Measurements from ENCODE around the gene TRIM2. TPM values are rescaled to one million over a fixed set of nuclear protein-coding genes. Genes with fewer than 3 reads are reported as not detected.

The TRIM2 gene
- total and polyA plus RNA-seq, 11 donors: 5.5 to 30.5 (median 18.5) TPM

DNA sequence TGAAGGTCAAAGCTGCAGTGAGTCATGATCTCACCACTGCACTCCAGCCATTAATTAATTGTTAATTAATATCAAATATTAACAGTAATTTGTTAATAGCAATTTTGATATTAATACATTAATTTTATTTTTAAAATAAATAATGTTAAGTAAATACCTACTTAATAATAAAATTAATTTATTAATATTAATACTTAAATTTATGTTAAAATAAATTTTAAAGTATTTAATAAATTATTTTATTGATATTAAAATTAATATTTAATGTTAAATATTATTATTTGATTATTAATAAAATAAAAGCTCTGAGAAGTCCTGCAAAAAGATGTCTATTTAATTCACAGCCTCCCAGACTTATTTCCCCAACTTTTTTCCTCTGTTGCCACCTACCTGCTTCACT lies 25.1 kb upstream of the TRIM2 start:
- ATAC-seq (no peak), DNase-seq (no peak)
- intact Hi-C loops (cut with DNase I): no loop called here
- TF ChIP-seq, protein P1, sequence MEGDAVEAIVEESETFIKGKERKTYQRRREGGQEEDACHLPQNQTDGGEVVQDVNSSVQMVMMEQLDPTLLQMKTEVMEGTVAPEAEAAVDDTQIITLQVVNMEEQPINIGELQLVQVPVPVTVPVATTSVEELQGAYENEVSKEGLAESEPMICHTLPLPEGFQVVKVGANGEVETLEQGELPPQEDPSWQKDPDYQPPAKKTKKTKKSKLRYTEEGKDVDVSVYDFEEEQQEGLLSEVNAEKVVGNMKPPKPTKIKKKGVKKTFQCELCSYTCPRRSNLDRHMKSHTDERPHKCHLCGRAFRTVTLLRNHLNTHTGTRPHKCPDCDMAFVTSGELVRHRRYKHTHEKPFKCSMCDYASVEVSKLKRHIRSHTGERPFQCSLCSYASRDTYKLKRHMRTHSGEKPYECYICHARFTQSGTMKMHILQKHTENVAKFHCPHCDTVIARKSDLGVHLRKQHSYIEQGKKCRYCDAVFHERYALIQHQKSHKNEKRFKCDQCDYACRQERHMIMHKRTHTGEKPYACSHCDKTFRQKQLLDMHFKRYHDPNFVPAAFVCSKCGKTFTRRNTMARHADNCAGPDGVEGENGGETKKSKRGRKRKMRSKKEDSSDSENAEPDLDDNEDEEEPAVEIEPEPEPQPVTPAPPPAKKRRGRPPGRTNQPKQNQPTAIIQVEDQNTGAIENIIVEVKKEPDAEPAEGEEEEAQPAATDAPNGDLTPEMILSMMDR (IDR thresholded peaks at IDR 0.05): no peak
- no peak for TF ChIP-seq POLR2A (IDR thresholded peaks at IDR 0.05)
- Histone ChIP-seq H3K4me3 (no peak overlapping the region), H3K9me3 (no peaks in the 10 kb centered on the region), H3K4me1 (no peaks in the 10 kb centered on the region), H3K27me3 (no peaks in the 10 kb centered on the region), H3K27ac (no peak overlapping the region), H3K36me3 (no peaks in the 10 kb centered on the region)

DNA sequence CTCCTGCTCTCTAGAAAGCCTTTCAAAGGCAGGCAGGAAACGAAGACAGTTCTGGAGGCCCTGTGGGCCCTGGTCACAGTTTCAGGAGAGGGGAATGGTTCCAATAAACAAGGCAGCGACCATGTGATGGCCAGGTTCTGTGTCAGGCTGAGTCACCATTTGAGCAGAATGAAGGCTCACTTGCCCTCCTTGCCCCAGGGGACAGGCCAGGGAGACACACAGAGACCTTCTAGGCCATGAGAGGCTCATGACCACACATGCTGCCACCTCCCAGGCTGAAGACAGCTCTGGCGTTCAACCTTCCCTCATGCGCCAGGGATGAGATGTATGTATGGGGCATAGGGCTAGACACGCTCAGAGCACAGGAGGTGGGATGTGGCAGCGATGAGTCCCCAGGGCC lies 22.9 kb upstream of the TRIM2 start:
- no peak for DNase-seq
- H3K4me1 ChIP-seq: no peaks in the 10 kb centered on the region
- intact Hi-C loops (cut with DNase I): no loop called here
- H3K36me3 ChIP-seq: no peaks in the 10 kb centered on the region
- no peaks in the 10 kb centered on the region for H3K27me3 ChIP-seq
- 84 to 97% (median 94%) methylated on average over 4 to 6 of the region's 6 CpGs for WGBS, 4 donors
- no peaks in the 10 kb centered on the region for H3K9me3 ChIP-seq
- no peak for ATAC-seq
- no peak overlapping the region for H3K4me3 ChIP-seq
- H3K27ac ChIP-seq: no peak overlapping the region
- no peak for TF ChIP-seq POLR2A (IDR thresholded peaks at IDR 0.05)
- TF ChIP-seq, protein P1 (IDR thresholded peaks at IDR 0.05): no peak

DNA sequence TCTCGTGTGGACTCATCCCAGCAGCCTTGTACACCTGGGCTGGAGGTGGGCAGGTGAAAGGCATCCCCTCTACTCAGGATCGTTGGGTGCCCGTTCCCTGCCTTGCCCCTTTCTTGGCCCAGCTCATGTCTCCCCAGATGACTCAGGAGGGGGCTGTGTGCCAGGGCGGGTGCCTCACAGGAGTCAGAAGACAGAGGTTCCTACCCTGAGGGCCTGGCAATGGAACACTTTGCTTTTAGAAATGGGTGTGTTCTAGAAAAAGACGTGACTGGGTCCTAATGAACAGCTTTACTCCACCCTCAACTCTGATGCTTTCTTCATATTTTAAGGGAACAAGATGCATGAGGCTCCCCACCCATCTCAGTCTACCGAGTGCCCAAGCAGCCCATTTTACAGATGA lies 22.5 kb upstream of the TRIM2 start:
- H3K4me3 ChIP-seq: no peak overlapping the region
- H3K4me1 ChIP-seq: no peaks in the 10 kb centered on the region
- DNase-seq (no peak), ATAC-seq (no peak)
- intact Hi-C loops (cut with DNase I): no loop called here
- H3K9me3 ChIP-seq: no peaks in the 10 kb centered on the region
- 83 to 94% (median 92%) methylated on average over 5 to 6 of the region's 6 CpGs for WGBS, 4 donors
- no peak for TF ChIP-seq POLR2A (IDR thresholded peaks at IDR 0.05)
- TF ChIP-seq, protein P1 (IDR thresholded peaks at IDR 0.05): no peak
- H3K27ac ChIP-seq: no peak overlapping the region
- no peaks in the 10 kb centered on the region for H3K27me3 ChIP-seq
- no peaks in the 10 kb centered on the region for H3K36me3 ChIP-seq

- H3K4me3 ChIP-seq: no peak overlapping the region
- H3K9me3 ChIP-seq: no peaks in the 10 kb centered on the region
- TF ChIP-seq POLR2A (IDR thresholded peaks at IDR 0.05): no peak
- TF ChIP-seq, protein P1 (IDR thresholded peaks at IDR 0.05): no peak
- WGBS, 4 donors: 86 to 94% (median 92%) methylated on average over 4 of the region's 4 CpGs
- intact Hi-C loops (cut with DNase I): no loop called here
- no peak overlapping the region for H3K27ac ChIP-seq
- no peaks in the 10 kb centered on the region for H3K36me3 ChIP-seq
- ATAC-seq (no peak), DNase-seq (no peak)
- H3K27me3 ChIP-seq: no peaks in the 10 kb centered on the region
- H3K4me1 ChIP-seq: no peaks in the 10 kb centered on the region
These were observed 21.1 kb upstream of the TRIM2 start for GRCh38 chr4:153183146-153183545.

All from heart left ventricle (tissue), 16 donors.